OCI-LY7 (cell line): ENCODE results near the gene GRK3.
"Not testable (repeated sequence)": the region's sequence is repeated elsewhere in the genome, so short reads cannot be mapped to it uniquely, and the experiment has no call there.

Experiments used
- CTCF ChIP-seq: fragments of 200-600 bp; sonication (generic); conservative IDR thresholded peaks from 2 replicates; pipeline ENCODE4 v1.5.1; 2014; ENCODE audit warnings: mild to moderate bottlenecking, antibody characterized with exemption, low read length, moderate library complexity, mixed read lengths
- EZH2phosphoT487 ChIP-seq: fragments of 200-600 bp; sonication (generic); IDR thresholded peaks from 2 replicates; pipeline ENCODE4 v1.6.1; 2018; ENCODE audit warnings: low read depth, borderline replicate concordance, mild to moderate bottlenecking, mixed run types, antibody characterized with exemption, low read length, moderate library complexity, mixed read lengths

- not testable (repeated sequence) for TF ChIP-seq CTCF, EZH2phosphoT487
Measured at GRCh38 chr22:25611284-25611683, 46.8 kb downstream of the GRK3 start.
